Measurements from ENCODE around the gene RASD2.

RASD2 gene

DNA sequence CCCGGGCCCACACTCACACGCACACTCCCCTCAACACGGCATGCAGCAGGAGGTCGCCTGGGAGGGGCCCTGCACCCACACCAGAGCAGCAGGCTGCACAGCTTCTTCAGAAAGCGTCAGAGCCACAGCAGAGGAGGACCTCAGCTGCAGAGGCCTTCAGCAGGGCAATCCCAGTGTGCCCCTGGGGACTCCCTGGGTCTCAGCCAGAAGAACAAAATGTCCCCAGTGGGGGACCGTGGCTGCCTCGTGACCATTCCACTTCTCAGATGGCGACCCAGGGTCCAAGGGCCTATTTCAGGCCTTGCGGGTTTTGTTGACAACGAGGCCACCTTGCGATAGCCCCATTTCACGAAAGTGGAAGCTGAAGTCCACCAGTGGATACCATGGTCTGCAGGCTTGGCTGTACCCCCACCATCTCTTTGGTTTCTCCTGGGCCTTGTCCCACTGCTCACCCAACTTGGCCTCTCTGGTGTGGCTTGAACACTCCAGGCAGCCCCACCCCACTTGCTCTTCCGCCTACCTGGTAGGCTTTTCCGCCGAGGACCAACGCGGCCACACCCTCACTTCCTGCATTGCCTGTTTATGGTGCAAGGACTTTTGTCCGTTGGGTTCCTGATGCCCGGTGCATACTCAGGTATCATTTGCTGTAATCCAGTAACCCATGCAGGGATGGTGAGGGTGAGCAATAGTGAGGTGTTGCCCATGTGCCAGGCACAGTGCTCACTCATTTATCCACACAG is 38.4 kb downstream of the RASD2 start:
- DNase-seq (ENCODE audit: insufficient read length, low spot score) (no peak), FAIRE-seq (no peak)

DNA sequence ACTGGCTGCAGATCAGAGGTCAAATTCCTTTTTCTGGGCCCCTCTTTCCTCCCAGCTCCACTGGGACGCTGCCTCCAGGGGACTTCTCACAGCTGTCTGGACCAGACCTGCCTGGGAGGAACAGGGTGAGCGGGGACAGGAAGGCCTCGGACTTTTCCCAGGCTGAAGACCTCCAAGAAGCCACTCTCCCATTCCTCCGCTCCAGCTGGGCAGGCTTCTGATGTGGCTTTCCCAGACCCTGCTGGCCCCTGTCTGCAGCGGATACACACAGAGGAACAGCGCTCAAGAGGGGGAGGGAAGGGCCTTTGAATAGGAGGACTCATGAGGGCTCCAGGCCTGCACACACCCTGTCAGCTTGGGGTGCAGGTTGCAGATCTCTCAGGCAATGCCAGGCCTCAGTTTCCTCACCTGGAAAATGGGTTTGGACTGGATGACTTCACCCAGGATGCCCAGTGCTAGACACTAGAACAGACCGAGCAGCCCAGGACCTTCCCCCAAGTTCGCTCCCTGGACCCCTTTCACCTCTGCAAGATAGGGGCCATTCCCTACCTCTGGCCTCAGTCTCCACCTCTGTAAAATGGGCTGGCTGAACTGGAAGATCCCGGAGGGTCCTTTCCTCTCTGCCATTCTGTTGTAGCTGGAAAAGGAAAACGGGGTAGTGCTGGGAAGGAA is 39.9 kb downstream of the RASD2 start:
- no peak for FAIRE-seq
- no peak for DNase-seq (ENCODE audit: insufficient read length, low spot score)

DNA sequence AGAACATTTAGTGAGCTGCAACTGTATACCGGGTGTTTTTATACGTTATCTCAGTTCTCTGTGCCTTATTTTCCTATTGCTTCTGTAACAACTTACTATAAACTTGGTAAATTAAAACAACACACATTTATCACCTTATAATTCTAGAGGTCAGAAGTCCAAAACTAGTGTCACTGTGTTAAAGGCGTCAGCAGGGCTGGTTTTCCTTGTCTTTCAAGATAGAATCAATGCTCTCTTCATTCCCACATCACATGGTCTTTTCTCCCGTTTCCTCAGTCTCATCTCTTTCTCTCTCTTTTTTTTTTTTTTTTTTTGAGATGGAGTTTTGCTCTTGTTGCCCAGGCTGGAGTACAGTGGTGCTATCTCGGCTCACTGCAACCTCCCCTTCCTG is 40.4 kb downstream of the RASD2 start:
- DNase-seq (ENCODE audit: insufficient read length, low spot score) (no peak), FAIRE-seq (no peak)

DNA sequence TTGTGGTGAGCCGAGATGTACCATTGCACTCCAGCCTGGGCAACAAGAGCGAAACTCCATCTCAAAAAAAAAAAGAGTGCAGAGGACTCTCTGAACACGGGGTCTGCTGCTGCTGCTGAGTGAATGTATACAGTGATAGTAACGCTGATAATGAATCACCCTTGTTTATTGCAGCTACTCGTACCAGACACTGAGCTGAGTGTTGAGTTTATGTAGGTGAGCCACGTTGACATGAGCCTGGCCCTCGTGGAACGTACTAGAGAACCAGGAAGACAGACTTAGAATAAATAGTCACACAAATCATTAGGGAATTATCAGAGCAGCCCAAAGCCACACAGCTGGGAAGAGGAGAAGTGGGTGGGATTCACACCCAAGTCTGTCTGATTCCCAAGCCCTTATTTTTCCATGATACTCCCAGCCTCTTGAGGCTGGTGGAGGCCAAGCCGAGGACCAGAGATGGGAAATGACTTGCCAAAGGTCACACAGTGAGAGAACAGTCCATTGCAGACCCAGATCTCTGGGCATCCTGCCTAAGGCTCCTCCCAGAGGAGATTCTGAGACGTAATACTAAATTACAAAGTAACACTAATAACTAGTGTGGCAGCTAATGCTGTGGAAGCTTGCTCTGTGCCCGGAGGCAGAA is 41.7 kb downstream of the RASD2 start:
- DNase-seq (ENCODE audit: insufficient read length, low spot score) (no peak), FAIRE-seq (no peak)

DNA sequence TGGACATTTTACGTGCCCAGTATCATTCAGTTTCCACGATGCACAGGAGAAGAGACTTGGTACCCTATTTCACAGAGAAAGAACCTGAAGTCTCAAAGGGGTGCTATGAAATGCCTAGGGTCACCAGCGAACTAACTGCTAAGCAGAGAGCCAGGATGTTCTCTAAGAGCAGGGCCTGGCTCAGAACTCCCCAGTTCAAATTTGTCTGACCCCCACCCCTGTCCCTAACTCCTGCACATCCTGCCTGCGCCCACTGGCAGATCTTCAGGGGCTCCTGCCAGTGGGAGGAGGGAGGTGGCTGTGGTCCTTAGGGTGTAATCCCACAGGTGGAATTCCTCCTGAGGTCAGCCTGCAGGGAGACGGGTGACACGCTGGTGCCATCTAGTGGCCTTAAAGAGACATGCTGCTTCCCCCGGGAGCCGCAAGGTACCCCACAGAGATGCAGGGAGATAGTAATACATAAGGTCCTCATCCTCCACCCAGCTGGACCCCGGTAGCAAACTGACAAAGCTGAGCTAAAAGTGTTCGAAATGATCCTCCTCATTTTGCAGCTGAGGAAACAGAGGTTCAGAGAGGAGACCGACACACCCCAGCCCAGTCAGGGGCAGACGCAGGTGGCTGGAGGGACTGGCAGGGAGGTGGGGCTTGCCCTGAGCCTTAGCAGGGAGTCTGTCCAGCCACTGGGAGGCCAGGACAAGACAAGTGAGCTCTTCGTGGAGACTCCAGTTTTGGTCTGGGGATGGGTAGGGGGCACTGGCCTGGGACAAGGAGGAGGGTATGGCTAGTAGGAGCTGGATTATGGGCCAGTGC is 42.4 kb downstream of the RASD2 start:
- DNase-seq (ENCODE audit: insufficient read length, low spot score) (peak; percentile 82), FAIRE-seq (peak; percentile 67)

DNA sequence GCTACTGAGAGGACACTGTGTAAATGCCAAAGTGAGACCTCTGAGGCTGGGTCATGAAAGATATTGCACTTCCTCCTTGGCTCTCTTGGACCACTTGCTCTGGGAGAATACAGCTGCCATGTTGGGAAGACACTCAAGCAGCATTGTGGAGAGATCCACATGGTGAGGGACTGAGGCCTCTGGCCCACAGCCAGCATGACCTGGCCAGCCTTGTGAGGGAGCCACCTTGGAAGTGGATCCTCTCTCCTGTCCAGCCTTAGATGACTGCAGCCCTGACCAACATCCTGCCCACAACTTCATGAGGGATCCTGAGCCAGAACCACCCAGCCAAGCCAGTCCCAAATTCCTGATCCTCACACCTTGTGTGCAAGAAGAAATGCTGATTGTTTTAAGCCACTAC is 46.1 kb downstream of the RASD2 start:
- DNase-seq (ENCODE audit: insufficient read length, low spot score) (no peak), FAIRE-seq (no peak)

DNA sequence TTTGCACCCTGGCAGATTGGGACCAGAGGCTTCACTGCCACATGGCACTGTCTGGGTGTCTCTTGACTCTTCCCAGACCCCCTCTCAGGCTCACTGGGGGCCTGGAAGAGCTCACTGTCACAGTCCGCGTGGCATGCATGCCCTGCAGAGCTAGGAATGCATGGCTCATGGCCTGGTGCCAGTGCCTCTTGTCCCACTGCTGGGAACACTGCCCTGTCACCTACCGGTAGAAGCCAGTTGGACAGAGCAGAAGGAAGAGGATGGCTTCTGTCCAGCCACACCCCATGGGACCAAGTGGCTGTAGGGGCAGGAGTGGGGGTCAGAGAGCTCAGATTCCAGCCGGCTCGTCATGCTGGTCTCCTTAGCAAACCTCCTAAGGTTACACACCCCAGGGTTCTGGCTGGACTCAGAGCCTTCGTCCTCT is 46.8 kb downstream of the RASD2 start:
- no peak for DNase-seq (ENCODE audit: insufficient read length, low spot score)
- no peak for FAIRE-seq

DNA sequence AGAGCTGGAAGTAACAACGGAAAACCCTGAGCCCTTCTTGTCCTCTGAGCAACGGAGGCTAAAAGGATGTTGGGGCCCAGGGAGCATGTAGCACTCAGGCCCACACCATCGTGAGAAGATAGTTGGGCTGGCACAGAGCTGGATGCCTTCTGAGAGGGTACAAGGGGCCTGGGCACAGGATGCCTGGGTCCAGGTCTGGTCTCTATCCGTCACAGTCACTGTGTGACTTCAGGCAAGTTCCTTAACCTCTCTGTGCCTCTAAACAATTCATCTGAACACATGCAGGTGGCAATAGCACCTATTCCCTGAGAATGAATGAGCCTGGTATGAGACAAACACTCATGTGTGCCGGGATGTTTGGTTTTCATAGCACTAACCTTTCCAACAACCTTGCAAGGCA is 47.3 kb downstream of the RASD2 start:
- DNase-seq (ENCODE audit: insufficient read length, low spot score) (no peak), FAIRE-seq (no peak)

DNA sequence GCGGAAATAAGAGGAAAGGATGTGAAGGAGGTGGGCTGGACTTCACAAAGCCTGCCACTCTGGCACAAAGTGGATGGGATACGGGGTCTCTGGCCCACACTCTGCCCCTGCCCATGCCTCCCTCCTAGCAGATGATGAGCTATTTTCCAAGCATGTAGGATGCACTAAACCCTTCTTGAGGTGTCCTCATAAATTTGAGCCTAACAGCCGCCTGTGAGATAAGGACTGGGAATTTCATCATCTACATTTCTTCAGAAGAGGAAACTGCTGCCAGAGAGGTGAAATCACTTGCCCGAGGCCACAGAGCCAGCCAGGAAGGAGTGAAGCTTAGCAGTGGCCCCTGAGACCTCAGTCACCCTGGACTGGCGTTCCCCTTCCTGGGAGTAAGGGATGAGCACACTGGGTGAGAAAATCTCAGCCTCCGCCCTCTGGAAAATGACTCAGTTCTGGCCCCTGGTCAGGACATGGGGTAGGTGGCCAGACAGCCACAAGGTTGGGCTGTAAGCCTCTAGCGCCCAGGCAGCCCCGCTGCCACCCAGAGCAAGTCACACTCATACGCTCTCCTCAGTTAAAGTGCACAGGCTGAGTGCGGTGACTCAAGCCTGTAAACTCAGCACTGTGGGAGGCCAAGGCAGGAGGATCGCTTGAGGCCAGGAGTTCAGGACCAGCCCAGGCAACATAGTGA is 48.6 kb downstream of the RASD2 start:
- no peak for FAIRE-seq
- DNase-seq (ENCODE audit: insufficient read length, low spot score), result no peak

DNA sequence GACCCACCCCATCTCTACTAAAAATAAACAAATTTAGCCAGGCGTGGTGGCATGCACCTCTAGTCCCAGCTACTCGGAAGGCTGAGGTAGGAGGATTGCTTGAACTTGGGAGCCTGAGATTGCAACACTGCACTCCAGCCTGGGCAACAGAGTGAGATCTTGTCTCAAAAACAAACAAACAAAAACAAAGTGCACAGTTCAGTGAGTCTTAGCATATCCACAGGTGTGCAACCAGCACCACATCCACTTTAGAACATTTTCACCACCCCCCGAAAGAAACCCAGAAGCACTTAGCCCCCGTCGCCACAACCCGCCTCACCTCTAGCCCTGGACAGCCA is 49.1 kb downstream of the RASD2 start:
- FAIRE-seq (no peak), DNase-seq (ENCODE audit: insufficient read length, low spot score) (no peak)

DNA sequence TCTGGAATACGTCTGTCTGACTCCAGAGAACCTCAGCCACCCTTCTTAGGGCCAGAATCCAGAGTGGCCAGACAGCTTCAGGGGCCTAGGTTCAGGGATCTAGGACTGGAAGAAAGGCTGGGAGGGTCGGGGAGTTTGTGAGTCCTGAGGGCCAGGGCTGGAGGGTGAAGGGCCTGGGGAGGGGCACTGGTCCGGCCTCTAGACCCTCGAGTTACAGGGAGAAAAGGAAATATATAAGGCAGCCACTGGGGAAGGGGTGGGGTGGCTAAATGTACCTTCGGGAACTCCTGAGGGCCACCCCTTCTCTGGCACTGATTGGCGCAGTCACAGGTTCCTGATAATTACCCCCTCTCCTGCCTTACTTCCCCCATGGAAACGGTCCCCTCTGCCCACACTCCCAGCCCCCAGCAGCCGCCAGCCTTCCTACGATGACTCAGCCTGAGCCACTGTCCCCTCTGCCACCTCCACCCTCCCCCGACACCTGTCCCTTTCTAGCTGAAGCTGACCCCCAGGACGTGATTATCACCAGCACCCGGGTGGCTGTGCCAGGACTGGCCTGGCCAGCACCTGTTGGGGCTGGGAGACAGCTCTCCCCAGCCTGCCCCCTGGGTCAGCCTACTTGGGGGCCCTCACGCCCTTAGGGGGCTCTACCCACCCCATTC is 50.1 kb downstream of the RASD2 start:
- FAIRE-seq, result no peak
- DNase-seq (ENCODE audit: insufficient read length, low spot score), result no peak

DNA sequence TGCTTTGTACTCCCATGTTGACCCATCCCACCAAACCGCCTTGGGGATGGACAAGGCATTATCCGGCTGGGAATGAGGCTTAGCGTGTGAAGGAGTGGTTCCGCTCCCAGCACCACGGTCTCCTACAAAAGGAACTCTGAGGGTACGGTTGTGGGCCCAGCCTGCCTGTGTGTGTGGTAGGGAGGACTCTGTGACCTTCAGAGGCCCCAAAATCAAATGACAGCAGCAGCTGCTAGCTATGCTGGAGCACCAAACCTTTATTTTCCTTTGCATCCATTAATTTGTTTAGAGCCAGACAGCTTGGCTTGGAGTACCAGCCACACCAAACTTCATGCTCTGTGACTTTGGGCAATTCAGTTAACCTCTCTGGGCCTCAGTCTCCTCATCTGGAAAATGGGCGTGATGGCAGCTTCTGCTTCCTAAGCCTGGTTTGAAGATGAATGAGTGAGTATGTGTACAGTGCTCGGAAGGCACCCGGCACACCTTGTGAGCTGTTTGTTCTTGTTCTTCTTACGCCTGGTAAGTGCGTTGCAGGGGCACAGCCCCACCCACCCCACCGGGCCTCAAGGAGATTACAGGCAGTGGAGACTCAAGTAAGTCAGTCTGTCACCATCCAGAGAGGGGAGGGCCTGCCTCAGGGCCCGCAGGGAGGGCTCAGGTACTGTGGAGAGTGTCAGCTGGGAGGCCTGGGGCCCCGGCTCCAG is 51.2 kb downstream of the RASD2 start:
- FAIRE-seq (no peak), DNase-seq (ENCODE audit: insufficient read length, low spot score) (no peak)

DNA sequence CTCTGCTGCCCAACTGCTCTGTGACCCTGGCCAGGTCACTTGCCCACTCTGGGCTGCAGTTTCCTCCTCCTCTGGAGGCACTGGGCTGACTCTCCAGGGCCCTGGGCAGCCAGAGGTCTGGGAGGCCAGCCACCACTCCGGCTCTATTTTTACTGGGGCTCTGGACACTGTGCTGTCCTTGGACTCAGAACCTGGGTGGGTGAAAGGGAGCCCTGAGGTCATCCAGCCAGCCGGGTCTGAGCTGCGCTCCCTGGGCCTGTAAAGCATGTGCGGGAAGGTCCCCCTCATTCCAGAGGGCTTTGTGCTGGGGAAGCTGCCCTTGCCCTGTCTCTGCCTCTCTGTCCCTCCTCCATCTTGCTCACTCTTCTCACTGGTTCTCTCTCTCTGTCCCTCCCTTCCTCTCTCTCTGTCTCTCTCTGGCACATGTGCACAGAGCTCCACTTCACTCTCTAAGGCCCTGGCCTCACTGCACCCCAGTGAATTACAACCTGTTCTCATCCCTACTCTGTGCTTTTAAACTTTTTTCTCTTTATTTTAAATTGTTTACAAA is 51.9 kb downstream of the RASD2 start:
- FAIRE-seq, result no peak
- no peak for DNase-seq (ENCODE audit: insufficient read length, low spot score)

DNA sequence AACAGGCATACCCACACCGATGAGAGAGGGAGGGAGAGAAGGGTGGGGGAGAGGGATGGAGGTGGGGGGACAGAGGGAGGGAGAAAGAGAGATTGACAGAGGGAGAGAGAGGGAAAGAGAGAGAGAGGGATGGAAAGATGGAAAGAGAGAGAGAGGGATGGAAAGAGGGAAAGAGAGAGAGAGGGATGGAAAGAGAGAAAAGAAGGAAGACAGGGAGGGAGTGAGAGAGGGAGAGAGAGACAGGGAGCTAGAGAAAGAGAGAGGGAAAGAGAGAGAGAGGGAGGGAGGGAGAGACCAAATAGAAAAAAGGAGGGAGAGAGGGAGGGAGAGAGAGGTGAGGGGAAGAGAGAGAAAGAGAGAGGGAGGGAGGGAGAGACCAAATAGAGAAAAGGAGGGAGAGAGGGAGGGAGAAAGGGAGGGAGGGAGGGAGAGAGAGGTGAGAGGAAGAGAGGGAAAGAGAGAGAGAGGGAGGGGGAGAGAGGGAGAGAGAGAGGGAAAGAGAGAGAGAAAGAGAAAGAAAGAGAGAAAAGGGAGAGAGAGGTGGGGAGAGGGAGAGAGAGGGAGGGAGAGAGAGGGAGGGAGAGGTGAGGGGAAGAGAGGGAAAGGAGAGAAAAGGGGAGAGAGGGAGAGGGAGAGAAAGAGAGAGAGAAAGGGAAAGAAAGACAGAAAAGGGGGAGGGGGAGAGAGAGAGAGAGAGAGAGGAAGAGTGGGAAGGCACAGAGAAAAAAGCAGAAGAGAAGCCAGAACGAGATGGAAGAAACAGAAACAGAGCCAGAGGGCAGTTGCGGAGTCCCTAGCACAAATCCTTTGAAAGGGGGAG is 52.6 kb downstream of the RASD2 start:
- no peak for DNase-seq (ENCODE audit: insufficient read length, low spot score)
- FAIRE-seq, result no peak

DNA sequence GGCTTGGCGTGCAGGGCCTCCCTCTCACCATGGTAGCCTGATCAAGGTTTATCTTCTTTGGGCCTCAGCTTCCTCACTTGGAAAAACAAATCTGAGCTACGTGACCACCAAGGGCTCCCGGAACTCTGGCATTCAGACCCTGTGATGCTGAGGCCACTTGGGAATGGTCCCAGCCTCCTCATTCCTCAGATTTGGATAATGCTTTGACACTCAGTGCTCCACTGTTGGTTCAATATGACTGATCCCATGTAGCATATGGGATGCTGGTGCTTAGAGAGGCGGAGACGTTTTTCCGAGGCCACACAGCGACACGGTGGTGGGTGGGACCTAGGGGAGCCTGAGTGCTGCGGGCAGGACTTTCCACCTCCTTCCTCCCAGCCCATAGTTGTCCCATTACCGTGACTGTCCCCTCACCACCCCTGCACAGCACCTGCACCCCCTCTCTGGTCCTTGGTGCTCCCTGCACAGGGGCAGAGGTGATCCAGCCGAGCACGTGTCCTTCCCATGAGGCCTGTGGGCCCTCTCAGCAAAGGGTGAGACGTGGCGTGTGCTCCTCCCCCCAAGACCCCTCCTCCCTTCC is 53.4 kb downstream of the RASD2 start:
- FAIRE-seq (no peak), DNase-seq (ENCODE audit: insufficient read length, low spot score) (no peak)

DNA sequence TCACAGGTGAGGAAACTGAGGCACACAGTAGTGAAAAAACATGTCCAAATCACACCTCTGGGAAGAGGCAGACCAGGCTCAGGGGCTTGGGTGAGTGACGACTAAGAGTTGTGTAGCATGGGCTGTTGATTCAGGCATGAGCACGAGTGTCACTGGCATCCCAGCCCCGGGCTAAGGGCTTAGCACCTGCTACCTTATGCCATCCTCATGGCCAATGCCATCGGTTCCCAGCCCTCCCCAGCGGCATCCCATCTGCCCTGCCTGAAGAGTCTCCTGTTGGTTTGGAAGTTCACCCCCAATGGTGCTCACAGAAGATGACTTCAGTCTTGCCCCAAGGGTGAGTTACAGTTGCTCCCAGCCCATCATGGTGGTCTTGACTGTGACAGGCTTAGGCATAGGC is 54.1 kb downstream of the RASD2 start:
- DNase-seq (ENCODE audit: insufficient read length, low spot score), result no peak
- FAIRE-seq, result no peak

DNA sequence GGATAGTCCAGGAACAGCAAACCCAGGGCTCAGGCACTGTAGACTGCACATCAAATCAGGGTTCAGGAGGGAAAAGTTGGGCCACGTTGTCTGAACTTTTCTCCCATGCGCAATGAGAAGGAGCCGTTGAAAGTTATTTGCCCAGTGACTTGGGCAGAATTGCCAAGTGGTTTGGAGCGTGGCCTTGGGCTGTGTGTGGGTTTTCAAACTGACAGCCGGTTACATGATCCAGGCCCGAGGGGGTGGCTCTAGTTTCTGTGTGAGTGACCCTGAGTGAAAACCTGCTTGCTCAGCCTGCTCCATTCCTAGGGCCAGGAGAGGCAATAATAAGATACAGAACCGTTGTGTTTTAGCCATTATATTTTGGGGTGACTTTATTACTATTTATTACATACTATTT is 56.2 kb downstream of the RASD2 start:
- no peak for DNase-seq (ENCODE audit: insufficient read length, low spot score)
- no peak for FAIRE-seq

DNA sequence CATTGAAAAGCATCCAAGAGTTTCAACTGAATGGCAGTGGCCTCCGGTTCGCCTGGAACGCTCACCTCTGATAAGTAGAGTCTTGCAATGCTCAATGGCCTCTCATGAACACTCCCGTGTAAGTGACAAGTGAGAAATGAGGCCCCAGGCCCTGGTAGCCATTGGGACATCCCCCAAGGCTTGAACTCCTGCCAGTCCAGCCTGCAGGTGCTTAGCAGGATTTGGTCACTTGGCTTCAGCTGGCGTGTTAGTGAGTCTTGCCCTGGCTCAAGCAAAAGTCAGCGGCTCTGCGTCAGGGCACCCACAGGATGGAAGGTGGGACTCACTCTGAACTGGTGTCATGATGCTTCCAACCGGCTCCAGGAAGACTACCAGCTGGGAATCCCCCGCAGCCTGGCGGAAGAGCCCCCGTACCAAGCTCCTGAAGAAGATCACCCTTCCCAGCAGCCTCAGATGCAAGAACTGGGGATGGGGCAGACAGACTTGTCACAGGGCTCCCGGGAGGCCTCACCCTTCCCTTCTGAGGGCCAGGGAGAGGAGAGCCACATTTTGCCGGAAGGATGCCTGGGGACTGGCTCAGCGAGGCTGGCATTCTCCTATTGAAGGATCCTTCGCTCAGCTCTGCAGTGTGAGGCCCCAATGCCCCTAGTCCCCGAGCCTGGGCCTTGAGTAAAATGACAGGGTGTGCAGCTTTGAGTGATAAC is 57.2 kb downstream of the RASD2 start:
- FAIRE-seq (no peak), DNase-seq (ENCODE audit: insufficient read length, low spot score) (no peak)

Data from GM19239 (cell line).